CD4-positive, alpha-beta T cell (primary cell): ENCODE data around the gene EGFLAM. TPM values are rescaled to one million over a fixed set of nuclear protein-coding genes. Genes with fewer than 3 reads are reported as not detected.

Experiments used
- ATAC-seq: fragments of 200-7000 bp; cut with Tn5 transposase; one replicate; pipeline ENCODE4 v1.10.0; 2022; ENCODE audit warnings: mild to moderate bottlenecking; ENCODE audit not compliant: poor library complexity
- CTCF ChIA-PET: fragments of 350-600 bp; sonication (Branson Sonifier 250); formaldehyde crosslinking; loops from one replicate; lab custom pipeline; 2021; ENCODE audit warnings: antibody characterized with exemption, inconsistent platforms; lab: Charles Lee
- POLR2A ChIA-PET: fragments of 350-600 bp; sonication (Branson Sonifier 250); formaldehyde crosslinking; loops from one replicate; lab custom pipeline; 2021; ENCODE audit warnings: antibody characterized with exemption, inconsistent platforms; lab: Charles Lee
- DNase-seq, 14 experiments: peaks; one replicate each; pipeline ENCODE4 v3.0.0-alpha.2; 2013 to 2020; ENCODE audit warnings: mixed read lengths in 2 of 14
- H3K27ac ChIP-seq, 2 donors: one replicate each; pipeline versions ENCODE4 v1.5.1 to v1.7.0; 2013; ENCODE audit warnings: low read length in 2 of 2, low read depth in 1 of 2, mild to moderate bottlenecking in 1 of 2
- H3K27me3 ChIP-seq, 2 experiments: 1 replicate in 1 of 2; 2 replicates in 1 of 2; pipeline versions ENCODE4 v1.6.1 to v1.7.0; 2013; ENCODE audit warnings: low read length in 2 of 2, control low read depth in 1 of 2, mild to moderate bottlenecking in 1 of 2, moderate library complexity in 1 of 2; ENCODE audit not compliant: insufficient read depth in 2 of 2, control insufficient read depth in 1 of 2
- H3K36me3 ChIP-seq: one replicate; pipeline ENCODE4 v1.6.1; 2013; ENCODE audit warnings: low read length, control low read depth; ENCODE audit not compliant: insufficient read depth
- H3K4me1 ChIP-seq: one replicate; pipeline ENCODE4 v1.6.1; 2013; ENCODE audit warnings: low read length, control low read depth; ENCODE audit not compliant: insufficient read depth
- H3K4me3 ChIP-seq: one replicate; pipeline ENCODE4 v1.5.1; 2013; ENCODE audit warnings: mild to moderate bottlenecking, low read length, moderate library complexity
- H3K9me3 ChIP-seq, 2 experiments: 1 replicate in 1 of 2; 2 replicates in 1 of 2; pipeline versions ENCODE4 v1.6.1 to v1.7.0; 2013; ENCODE audit warnings: low read length in 2 of 2, mild to moderate bottlenecking in 2 of 2, control low read depth in 1 of 2, moderate library complexity in 1 of 2; ENCODE audit not compliant: control insufficient read depth in 1 of 2, insufficient read depth in 1 of 2
- H3K27ac Mint-ChIP-seq: one replicate; pipeline ENCODE4 v1.8.0; 2020; ENCODE audit warnings: mixed read lengths
- H3K27me3 Mint-ChIP-seq: one replicate; pipeline ENCODE4 v1.8.0; 2021; ENCODE audit warnings: mixed read lengths
- H3K36me3 Mint-ChIP-seq: one replicate; pipeline ENCODE4 v1.8.0; 2021; ENCODE audit warnings: low read depth, mixed read lengths
- H3K4me1 Mint-ChIP-seq: one replicate; pipeline ENCODE4 v1.8.0; 2021; ENCODE audit warnings: low read depth, mixed read lengths
- H3K4me3 Mint-ChIP-seq: one replicate; pipeline ENCODE4 v1.8.0; 2020; ENCODE audit warnings: mild to moderate bottlenecking, mixed read lengths
- H3K9me3 Mint-ChIP-seq: one replicate; pipeline ENCODE4 v1.8.0; 2020; ENCODE audit warnings: mixed read lengths
- intact Hi-C, 2 experiments: fragments of 100-400 bp; cut with DNase I in 1 of 2; cut with micrococcal nuclease in 1 of 2; formaldehyde crosslinking; loops; one replicate each; pipeline versions ENCODE4 v1.15.1 to v1.9.0; 2023 to 2025; cut with DNase I, micrococcal nuclease
- total RNA-seq, 174 experiments: library from RNA in 2 of 174; stranded (reverse) in 2 of 174; gene quantifications; one replicate each; pipeline ENCODE4 v1.2.3 and lab custom pipeline; 2021 to 2026
- TF ChIP-seq, protein P1 (sequence below): fragments of 200-600 bp; IDR thresholded peaks from one replicate; pipeline ENCODE4 v1.8.0; 2022; ENCODE audit warnings: antibody characterized with exemption, mild to moderate bottlenecking

EGFLAM gene
- total RNA-seq, 2 experiments from 2014 or later: not detected

DNA sequence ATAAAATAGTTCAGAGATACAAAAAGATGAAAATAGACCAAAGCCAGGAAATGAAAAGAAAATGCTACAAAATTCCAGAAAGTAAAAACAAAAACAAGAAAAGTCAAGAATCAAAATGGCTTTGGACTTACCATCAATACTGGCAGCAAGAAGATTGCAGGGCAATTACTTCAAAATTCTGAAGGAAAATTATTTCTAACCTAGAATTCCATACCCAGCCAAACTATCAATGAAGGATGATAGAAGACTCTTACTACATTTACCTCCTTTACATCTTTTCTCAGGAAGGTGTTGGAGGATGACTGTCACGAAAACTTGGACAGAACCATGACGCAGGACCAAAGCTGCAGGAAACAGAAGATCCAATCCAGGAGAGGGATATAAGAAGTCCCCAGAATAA, 46.8 kb downstream of the EGFLAM start:
- Mint-ChIP-seq H3K4me3 (no peak overlapping the region), H3K27ac (no peak overlapping the region), H3K9me3 (peaks cover 24% of the 10 kb centered on the region), H3K4me1 (no peaks in the 10 kb centered on the region), H3K27me3 (no peaks in the 10 kb centered on the region), H3K36me3 (no peaks in the 10 kb centered on the region)
- H3K4me1 ChIP-seq: no peaks in the 10 kb centered on the region
- no peaks in the 10 kb centered on the region for H3K36me3 ChIP-seq
- TF ChIP-seq, protein P1, sequence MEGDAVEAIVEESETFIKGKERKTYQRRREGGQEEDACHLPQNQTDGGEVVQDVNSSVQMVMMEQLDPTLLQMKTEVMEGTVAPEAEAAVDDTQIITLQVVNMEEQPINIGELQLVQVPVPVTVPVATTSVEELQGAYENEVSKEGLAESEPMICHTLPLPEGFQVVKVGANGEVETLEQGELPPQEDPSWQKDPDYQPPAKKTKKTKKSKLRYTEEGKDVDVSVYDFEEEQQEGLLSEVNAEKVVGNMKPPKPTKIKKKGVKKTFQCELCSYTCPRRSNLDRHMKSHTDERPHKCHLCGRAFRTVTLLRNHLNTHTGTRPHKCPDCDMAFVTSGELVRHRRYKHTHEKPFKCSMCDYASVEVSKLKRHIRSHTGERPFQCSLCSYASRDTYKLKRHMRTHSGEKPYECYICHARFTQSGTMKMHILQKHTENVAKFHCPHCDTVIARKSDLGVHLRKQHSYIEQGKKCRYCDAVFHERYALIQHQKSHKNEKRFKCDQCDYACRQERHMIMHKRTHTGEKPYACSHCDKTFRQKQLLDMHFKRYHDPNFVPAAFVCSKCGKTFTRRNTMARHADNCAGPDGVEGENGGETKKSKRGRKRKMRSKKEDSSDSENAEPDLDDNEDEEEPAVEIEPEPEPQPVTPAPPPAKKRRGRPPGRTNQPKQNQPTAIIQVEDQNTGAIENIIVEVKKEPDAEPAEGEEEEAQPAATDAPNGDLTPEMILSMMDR: no peak
- DNase-seq (no peak), ATAC-seq (no peak)
- no peak overlapping the region for H3K4me3 ChIP-seq
- H3K27ac ChIP-seq: no peak overlapping the region
- intact Hi-C loops: no loop called here
- CTCF ChIA-PET: no interaction called here
- POLR2A ChIA-PET: no interaction called here
- peaks cover 9 to 14% of the 10 kb centered on the region in 2 experiments for H3K9me3 ChIP-seq
- H3K27me3 ChIP-seq: no peaks in the 10 kb centered on the region

DNA sequence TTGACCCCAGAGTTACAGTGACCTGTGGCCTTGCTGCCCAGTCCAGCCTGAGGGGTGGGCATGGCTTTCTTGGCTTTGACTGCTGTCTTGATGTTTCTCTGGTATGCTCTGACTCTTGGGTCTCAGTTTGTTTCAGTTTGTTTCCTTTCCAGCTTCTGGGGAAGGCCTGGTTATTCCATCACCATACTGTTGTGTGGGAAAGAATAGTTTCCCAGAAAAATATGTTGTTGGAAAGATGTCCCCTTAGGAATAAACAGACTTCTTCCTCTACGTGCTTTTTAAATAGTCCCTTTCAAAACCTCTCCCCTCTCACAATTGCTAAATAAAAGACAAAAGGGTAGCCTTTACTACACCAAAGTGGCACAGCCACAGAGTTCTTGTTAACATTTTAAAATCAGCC, 49.5 kb downstream of the EGFLAM start:
- Mint-ChIP-seq H3K36me3 (no peaks in the 10 kb centered on the region), H3K4me3 (no peak overlapping the region), H3K4me1 (no peaks in the 10 kb centered on the region), H3K27ac (no peak overlapping the region), H3K27me3 (no peaks in the 10 kb centered on the region), H3K9me3 (peaks cover 23% of the 10 kb centered on the region)
- Histone ChIP-seq H3K27me3 (no peaks in the 10 kb centered on the region), H3K4me3 (no peak overlapping the region), H3K4me1 (no peaks in the 10 kb centered on the region), H3K36me3 (no peaks in the 10 kb centered on the region), H3K27ac (no peak overlapping the region), H3K9me3 (peaks cover 9 to 14% of the 10 kb centered on the region in 2 experiments)
- ChIA-PET CTCF (no interaction called here), POLR2A (no interaction called here)
- TF ChIP-seq, protein P1: no peak
- DNase-seq (no peak), ATAC-seq (no peak)
- intact Hi-C loops: no loop called here

DNA sequence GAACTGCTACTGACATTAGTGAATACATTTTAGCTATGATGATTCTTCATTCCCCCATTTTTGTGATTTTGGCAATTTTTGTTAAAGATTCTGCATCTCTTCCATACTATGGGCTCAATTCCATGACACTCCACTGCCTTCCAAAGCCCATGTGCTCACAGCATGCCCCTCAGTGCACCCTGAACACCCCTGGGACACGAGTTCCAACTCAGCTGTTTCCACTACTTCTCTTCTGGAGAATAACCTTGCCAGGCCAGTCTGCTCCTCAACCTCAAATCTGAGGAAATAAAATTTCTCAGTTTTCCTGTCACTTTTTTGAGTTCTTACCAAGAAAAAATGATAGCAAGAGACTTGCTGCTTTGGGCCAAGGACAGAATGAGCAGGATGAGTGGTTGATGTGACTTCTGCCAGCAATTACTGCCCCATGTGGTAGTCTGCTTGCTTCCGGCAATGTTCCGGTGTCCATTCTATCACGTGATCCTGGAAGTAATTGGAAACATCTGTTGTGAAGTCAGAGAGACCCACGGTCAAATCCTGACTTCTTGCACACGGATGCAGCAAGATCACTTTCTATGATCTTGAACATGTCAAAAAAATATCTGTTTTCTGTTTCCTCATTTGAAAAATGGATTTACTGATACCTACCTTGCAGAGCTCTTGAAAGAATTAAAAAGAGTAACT, 58.3 kb downstream of the EGFLAM start:
- H3K4me3 ChIP-seq: no peak overlapping the region
- DNase-seq (no peak), ATAC-seq (no peak)
- no peak overlapping the region for H3K4me3 Mint-ChIP-seq
- intact Hi-C loops: no loop called here
- H3K36me3 Mint-ChIP-seq: no peaks in the 10 kb centered on the region
- H3K27ac Mint-ChIP-seq: no peak overlapping the region
- ChIA-PET CTCF (no interaction called here), POLR2A (no interaction called here)
- no peaks in the 10 kb centered on the region for H3K4me1 Mint-ChIP-seq
- H3K9me3 Mint-ChIP-seq: no peaks in the 10 kb centered on the region
- peaks cover 7% of the 10 kb centered on the region for H3K27me3 Mint-ChIP-seq
- H3K9me3 ChIP-seq: no peaks in the 10 kb centered on the region
- no peaks in the 10 kb centered on the region for H3K27me3 ChIP-seq
- TF ChIP-seq, protein P1: no peak
- no peaks in the 10 kb centered on the region for H3K4me1 ChIP-seq
- no peaks in the 10 kb centered on the region for H3K36me3 ChIP-seq
- no peak overlapping the region for H3K27ac ChIP-seq
